ENCODE measurements around the gene B3GAT1. TPM values are rescaled to one million over a fixed set of nuclear protein-coding genes. Genes with fewer than 3 reads are reported as not detected.

The B3GAT1 gene, protein sequence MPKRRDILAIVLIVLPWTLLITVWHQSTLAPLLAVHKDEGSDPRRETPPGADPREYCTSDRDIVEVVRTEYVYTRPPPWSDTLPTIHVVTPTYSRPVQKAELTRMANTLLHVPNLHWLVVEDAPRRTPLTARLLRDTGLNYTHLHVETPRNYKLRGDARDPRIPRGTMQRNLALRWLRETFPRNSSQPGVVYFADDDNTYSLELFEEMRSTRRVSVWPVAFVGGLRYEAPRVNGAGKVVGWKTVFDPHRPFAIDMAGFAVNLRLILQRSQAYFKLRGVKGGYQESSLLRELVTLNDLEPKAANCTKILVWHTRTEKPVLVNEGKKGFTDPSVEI
- not detected in 2 replicates for total RNA-seq

DNA sequence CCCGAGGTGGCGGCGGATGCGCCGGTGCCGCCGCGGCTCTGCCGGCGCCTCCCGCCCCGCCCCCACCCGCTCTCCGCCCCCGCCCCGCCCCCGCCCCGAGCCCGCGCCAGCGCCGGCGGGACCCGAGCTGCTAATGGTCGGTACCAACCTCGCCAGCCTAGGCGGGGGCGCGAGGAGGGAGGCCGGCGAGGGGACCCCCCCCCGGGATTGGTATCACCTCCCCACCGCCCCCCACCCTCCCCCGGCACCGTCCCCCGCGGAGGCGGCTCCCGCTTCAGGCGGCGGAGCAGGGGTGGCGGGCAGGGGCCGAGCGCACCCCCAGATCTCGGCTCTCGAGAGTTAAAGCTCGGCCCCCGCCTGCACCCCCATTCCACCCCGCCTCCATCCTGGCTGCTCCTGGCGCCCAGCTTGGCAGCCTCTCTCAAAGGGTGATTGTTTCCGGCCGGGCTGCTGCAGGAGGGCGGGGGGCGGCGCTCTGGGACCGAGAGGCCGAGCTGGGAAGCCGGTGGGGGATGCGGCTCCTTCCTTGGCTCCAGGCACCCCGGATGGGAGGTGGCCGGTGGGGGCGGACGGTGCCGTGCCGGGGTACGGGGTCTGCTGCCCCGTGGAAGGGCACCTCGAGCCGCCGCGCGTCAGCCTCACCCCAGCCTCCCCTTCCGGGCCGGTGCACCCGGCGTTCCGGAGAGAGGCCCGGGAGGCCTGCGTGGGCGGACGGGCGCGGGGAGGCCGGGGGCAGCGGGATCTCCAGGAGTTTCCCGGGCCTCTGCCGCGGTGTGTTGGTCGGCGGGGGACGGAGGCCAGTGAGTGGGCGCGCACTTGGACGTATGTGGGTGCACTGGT, at the start of gene B3GAT1:
TSS of gene B3GAT1 (minus strand) at position 40 of the 840 bp plus-strand sequence. CDS start 24,583 bp downstream, outside the sequence.

DNA sequence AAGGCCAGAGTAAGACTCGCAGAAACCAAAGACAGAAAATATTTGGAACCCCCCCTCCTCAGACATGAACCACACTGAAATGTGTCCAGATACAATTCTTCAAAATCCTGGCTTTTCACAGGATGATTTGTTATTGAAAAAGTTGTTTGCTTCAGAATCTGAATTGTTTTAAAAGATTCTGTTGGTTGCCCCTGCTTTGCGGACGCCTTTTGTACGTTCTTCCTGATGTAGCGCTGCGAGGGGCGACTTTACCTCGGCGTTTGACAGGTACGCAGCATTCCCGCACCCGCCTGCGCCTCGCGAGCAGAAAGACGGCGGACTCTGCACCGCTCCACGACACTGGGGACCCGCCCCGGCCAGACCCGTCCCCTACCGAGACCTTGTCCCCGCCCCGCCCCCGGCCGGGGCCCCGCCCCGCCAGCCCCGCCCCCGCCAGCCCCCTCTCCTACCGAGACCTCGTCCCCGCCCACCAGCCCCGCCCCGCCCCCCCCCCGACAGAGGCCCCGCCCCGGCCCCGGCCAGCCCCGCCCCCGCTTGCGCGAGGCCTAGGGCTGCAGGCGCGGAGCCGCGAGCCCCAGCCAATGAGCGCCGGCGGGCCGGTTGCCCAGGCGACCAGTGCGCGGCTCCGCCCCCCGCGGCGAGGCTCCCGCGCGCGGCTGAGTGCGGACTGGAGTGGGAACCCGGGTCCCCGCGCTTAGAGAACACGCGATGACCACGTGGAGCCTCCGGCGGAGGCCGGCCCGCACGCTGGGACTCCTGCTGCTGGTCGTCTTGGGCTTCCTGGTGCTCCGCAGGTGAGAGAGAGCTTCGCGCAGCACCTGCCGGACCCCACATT, 80.5 kb downstream of the B3GAT1 start, which contains the start of gene GLB1L2:
TSS of gene GLB1L2 (plus strand) at position 635 of the 835 bp plus-strand sequence. CDS start at position 709, 74 bp downstream.

Other genes starting within 250 kb of the B3GAT1 start
- 11.3 and 13.8 TPM in 2 replicates for gene NCAPD3, start 188.3 kb downstream of the B3GAT1 start, total RNA-seq
- 32.8 and 32.9 TPM in 2 replicates for gene VPS26B, start 187.6 kb downstream of the B3GAT1 start, total RNA-seq
- gene THYN1, start 158.9 kb downstream of the B3GAT1 start, total RNA-seq = 61.4 and 70.6 TPM in 2 replicates
- gene ACAD8, start 158.7 kb downstream of the B3GAT1 start, total RNA-seq = 15.9 and 20.0 TPM in 2 replicates
- not detected in 2 replicates for gene GLB1L3, start 135.9 kb downstream of the B3GAT1 start, total RNA-seq
- 0.13 and 2.8 TPM in 2 replicates for gene GLB1L2, start 80.3 kb downstream of the B3GAT1 start, total RNA-seq